BLaER1 (cell line): ENCODE results near the gene TM4SF1.

Source experiments
- H3K27ac ChIP-seq: shearing (Covaris generic); formaldehyde crosslinking; 2 replicates; pipeline ENCODE4 v1.8.1; 2022
- H3K27me3 ChIP-seq: shearing (Covaris generic); formaldehyde crosslinking; 2 replicates; pipeline ENCODE4 v1.8.1; 2022
- H3K36me3 ChIP-seq: shearing (Covaris generic); formaldehyde crosslinking; 2 replicates; pipeline ENCODE4 v1.8.1; 2022
- H3K4me1 ChIP-seq: shearing (Covaris generic); formaldehyde crosslinking; 2 replicates; pipeline ENCODE4 v1.8.1; 2022
- H3K4me2 ChIP-seq: shearing (Covaris generic); formaldehyde crosslinking; 2 replicates; pipeline ENCODE4 v1.8.1; 2022
- H3K4me3 ChIP-seq: shearing (Covaris generic); formaldehyde crosslinking; 2 replicates; pipeline ENCODE4 v1.8.1; 2022
- H3K9ac ChIP-seq: shearing (Covaris generic); formaldehyde crosslinking; 2 replicates; pipeline ENCODE4 v1.8.1; 2022
- H3K9me3 ChIP-seq: shearing (Covaris generic); formaldehyde crosslinking; 2 replicates; pipeline ENCODE4 v1.8.1; 2022
- H4K20me1 ChIP-seq: shearing (Covaris generic); formaldehyde crosslinking; 2 replicates; pipeline ENCODE4 v1.8.1; 2022
- Cebpa-rat ChIP-seq: shearing (Covaris generic); IDR thresholded peaks from 2 replicates; pipeline ENCODE4 v1.8.1; 2022

The TM4SF1 gene

DNA sequence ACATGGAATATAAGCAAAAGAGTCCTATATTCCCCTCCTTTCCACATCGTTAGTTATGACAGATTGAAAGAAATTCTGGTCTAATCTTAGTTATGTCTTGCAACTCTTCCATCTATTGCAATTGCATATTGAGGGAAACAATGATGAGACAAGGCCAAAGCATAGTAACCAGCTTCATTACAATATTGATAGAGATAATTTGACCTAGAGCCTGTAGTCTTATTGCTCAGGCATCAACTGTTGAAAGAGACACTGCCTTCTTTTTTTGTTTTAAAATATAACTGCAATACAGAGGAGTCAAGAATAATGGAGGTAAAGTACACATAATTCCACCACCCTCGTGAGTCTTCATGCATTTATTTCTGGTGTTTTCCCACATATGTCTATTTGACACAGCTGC, 46.1 kb downstream of the TM4SF1 start:
- H3K27ac ChIP-seq, result no peak overlapping the region
- H3K9ac ChIP-seq, result no peak overlapping the region
- no peak overlapping the region for H3K4me2 ChIP-seq
- no peak overlapping the region for H3K4me3 ChIP-seq
- H3K9me3 ChIP-seq, result no peaks in the 10 kb centered on the region
- H4K20me1 ChIP-seq, result no peaks in the 10 kb centered on the region
- no peaks in the 10 kb centered on the region for H3K4me1 ChIP-seq
- TF ChIP-seq Cebpa-rat, result no peak
- H3K36me3 ChIP-seq, result no peaks in the 10 kb centered on the region
- no peaks in the 10 kb centered on the region for H3K27me3 ChIP-seq

GRCh38 chr3:149330609-149331331, 46.7 kb downstream of the TM4SF1 start:
- Histone ChIP-seq H3K9ac (no peak overlapping the region), H3K4me3 (no peak overlapping the region), H3K4me1 (no peaks in the 10 kb centered on the region), H4K20me1 (no peaks in the 10 kb centered on the region), H3K27ac (no peak overlapping the region), H3K36me3 (no peaks in the 10 kb centered on the region), H3K27me3 (no peaks in the 10 kb centered on the region), H3K4me2 (no peak overlapping the region), H3K9me3 (no peaks in the 10 kb centered on the region)
- no peak for TF ChIP-seq Cebpa-rat

- Histone ChIP-seq H3K4me1 (no peaks in the 10 kb centered on the region), H3K4me3 (no peak overlapping the region), H3K4me2 (no peak overlapping the region), H4K20me1 (no peaks in the 10 kb centered on the region), H3K9me3 (no peaks in the 10 kb centered on the region), H3K27me3 (no peaks in the 10 kb centered on the region), H3K27ac (no peak overlapping the region), H3K36me3 (no peaks in the 10 kb centered on the region), H3K9ac (no peak overlapping the region)
- TF ChIP-seq Cebpa-rat, result no peak
Observed at GRCh38 chr3:149327156-149327555, 50.3 kb downstream of the TM4SF1 start.

DNA sequence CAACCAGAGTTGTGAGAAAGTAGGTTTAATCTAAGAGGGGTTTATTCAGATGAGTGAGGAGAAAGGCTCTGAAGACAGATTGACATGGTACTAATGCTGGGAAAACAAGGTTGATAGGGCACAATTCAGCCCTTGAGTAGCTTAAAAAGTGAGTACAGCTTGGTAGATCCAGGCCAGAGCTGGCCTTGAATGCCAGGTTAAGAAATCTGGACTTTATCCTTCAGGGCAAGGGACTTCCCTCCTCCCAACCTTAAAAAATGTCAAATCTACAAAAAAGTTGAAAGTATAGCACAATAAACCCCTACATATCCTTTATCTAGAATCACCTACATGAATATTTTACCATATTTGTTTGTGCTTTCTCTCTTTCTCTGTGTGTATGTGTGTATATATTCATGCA, 51.9 kb downstream of the TM4SF1 start:
- Histone ChIP-seq H3K27ac (no peak overlapping the region), H3K9me3 (no peaks in the 10 kb centered on the region), H3K4me3 (no peak overlapping the region), H3K9ac (no peak overlapping the region), H4K20me1 (no peaks in the 10 kb centered on the region), H3K4me1 (no peaks in the 10 kb centered on the region), H3K36me3 (no peaks in the 10 kb centered on the region), H3K4me2 (no peak overlapping the region), H3K27me3 (no peaks in the 10 kb centered on the region)
- TF ChIP-seq Cebpa-rat, result no peak

DNA sequence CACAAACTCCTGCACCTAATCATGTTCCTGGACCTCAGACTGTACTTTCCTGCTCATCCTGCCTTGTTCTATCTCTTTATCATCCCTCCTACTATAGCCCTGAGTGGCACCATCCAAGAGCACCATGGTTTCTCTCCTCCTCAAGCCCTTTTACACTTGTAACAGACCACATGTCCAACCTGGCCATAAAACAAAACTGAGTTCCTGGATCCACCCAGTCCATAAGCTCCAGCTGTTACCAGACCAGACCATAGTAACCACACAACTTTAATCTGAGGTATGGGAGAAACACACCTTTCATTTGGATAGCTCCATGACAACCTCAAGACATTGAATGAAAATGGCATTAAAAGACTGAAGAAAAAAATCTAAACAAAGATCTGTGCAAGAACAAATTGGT, 53.1 kb downstream of the TM4SF1 start:
- Histone ChIP-seq H4K20me1 (no peaks in the 10 kb centered on the region), H3K36me3 (no peaks in the 10 kb centered on the region), H3K9me3 (no peaks in the 10 kb centered on the region), H3K4me1 (no peaks in the 10 kb centered on the region), H3K9ac (no peak overlapping the region), H3K27ac (no peak overlapping the region), H3K4me3 (no peak overlapping the region), H3K27me3 (no peaks in the 10 kb centered on the region), H3K4me2 (no peak overlapping the region)
- no peak for TF ChIP-seq Cebpa-rat

DNA sequence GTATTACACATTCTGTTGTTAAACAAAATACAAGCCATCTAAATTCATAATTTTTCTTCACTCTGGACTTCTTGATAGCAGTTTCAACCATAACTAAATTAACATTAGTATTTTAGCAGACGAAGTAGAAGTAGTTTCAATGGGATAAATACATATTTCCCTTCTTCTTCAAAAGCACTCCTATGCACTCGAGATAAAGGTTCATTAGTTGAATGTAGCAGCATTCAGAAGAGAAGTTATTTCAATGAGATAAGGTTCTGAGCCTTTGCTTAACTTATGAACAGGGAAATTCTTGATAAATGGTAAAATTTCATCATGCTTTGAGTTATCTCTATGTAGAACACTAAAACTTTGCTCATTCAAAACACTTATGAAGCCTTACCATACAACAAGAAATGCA, 55.8 kb downstream of the TM4SF1 start:
- no peak for TF ChIP-seq Cebpa-rat
- Histone ChIP-seq H3K4me3 (no peak overlapping the region), H3K36me3 (no peaks in the 10 kb centered on the region), H4K20me1 (no peaks in the 10 kb centered on the region), H3K9ac (no peak overlapping the region), H3K4me1 (no peaks in the 10 kb centered on the region), H3K27ac (no peak overlapping the region), H3K4me2 (no peak overlapping the region), H3K9me3 (no peaks in the 10 kb centered on the region), H3K27me3 (no peaks in the 10 kb centered on the region)

DNA sequence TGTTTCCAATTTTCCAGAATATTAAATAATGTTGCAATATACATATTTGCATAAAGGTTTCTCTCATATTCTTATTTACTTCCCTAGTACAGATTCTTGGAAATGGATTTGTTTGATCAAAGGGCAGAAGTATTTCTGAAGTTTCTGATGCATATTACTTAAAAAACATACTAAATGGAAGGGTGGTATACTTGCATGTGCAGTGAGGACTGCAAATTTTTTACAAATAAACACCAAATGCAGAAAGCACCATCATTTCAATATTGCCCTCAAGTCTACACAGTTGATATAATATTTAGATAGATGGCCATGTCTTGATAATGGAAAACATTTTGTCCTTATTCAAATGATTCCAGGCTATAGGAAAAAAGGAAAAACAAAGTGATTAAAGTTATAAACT, 56.3 kb downstream of the TM4SF1 start:
- H3K9me3 ChIP-seq, result no peaks in the 10 kb centered on the region
- no peaks in the 10 kb centered on the region for H3K4me1 ChIP-seq
- no peak overlapping the region for H3K4me3 ChIP-seq
- no peak overlapping the region for H3K9ac ChIP-seq
- no peak overlapping the region for H3K27ac ChIP-seq
- no peaks in the 10 kb centered on the region for H3K36me3 ChIP-seq
- no peaks in the 10 kb centered on the region for H3K27me3 ChIP-seq
- no peak for TF ChIP-seq Cebpa-rat
- no peak overlapping the region for H3K4me2 ChIP-seq
- no peaks in the 10 kb centered on the region for H4K20me1 ChIP-seq

DNA sequence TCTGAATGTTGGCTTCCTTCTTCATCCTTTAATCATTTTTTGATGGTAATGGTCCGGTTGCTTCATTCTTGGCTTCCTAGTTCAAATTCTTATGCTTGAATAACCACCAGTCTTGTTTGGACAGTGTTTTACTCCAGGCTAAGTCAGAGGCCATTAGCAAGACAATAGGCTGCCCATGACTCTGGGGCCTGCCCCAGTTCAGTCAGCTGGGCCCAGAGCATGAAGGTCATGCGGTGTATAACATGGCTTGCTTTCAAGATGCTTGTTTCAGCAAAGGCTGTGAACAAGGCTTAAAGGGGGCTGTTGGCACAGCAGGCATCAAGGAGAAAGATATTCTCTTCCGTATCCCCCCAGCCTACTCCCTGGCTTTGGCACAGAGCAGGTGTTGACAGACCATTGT, 57.7 kb downstream of the TM4SF1 start:
- Histone ChIP-seq H3K4me3 (no peak overlapping the region), H3K4me2 (no peak overlapping the region), H3K36me3 (no peaks in the 10 kb centered on the region), H4K20me1 (no peaks in the 10 kb centered on the region), H3K9me3 (no peaks in the 10 kb centered on the region), H3K4me1 (no peaks in the 10 kb centered on the region), H3K27me3 (no peaks in the 10 kb centered on the region), H3K9ac (no peak overlapping the region), H3K27ac (no peak overlapping the region)
- TF ChIP-seq Cebpa-rat, result no peak
